Breast epithelium (tissue), 4 donors: ENCODE results near the gene RYR1. TPM values are rescaled to one million over a fixed set of nuclear protein-coding genes. Genes with fewer than 3 reads are reported as not detected.
"Not testable (repeated sequence)": the region's sequence is repeated elsewhere in the genome, so short reads cannot be mapped to it uniquely, and the experiment has no call there.

Experiments used
- DNase-seq, 2 donors: peaks; one replicate each; pipeline ENCODE4 v3.0.0-alpha.2; 2019; ENCODE audit warnings: low spot score in 2 of 2
- H3K27ac ChIP-seq, 2 donors: fragments of 200-600 bp; sonication (generic) in 1 of 2; one replicate each; pipeline ENCODE4 v1.5.1; 2016 to 2019; ENCODE audit warnings: mild to moderate bottlenecking in 1 of 2
- H3K27me3 ChIP-seq, 2 donors: fragments of 200-600 bp; sonication (generic) in 1 of 2; one replicate each; pipeline versions ENCODE4 v1.5.1 to v1.6.0; 2017 to 2019; ENCODE audit warnings: control low read depth in 1 of 2, mild to moderate bottlenecking in 1 of 2
- H3K36me3 ChIP-seq: fragments of 200-600 bp; one replicate; pipeline ENCODE4 v1.5.1; 2019
- H3K4me1 ChIP-seq, 2 donors: fragments of 200-600 bp; sonication (generic); one replicate each; pipeline ENCODE4 v1.5.1; 2016 to 2019; ENCODE audit warnings: control low read depth in 1 of 2
- H3K4me3 ChIP-seq, 3 donors: fragments of 200-600 bp; sonication (generic); 1 replicate in 2 of 3; 2 replicates in 1 of 3; pipeline ENCODE4 v1.5.1; 2016 to 2019; ENCODE audit warnings: mild to moderate bottlenecking in 3 of 3, moderate library complexity in 2 of 3
- H3K9me3 ChIP-seq, 2 donors: fragments of 200-600 bp; sonication (generic) in 1 of 2; one replicate each; pipeline ENCODE4 v1.5.1; 2016 to 2019; ENCODE audit warnings: control low read depth in 1 of 2
- CTCF ChIP-seq, 3 donors: fragments of 450-650 bp; IDR thresholded peaks; one replicate each; pipeline ENCODE4 v1.5.1; 2016 to 2017; ENCODE audit warnings: antibody characterized with exemption in 3 of 3, mild to moderate bottlenecking in 3 of 3, moderate library complexity in 3 of 3
- POLR2A ChIP-seq: fragments of 450-650 bp; IDR thresholded peaks from one replicate; pipeline ENCODE4 v1.6.1; 2016; ENCODE audit warnings: antibody characterized with exemption, mild to moderate bottlenecking, moderate library complexity
- POLR2AphosphoS5 ChIP-seq, 3 donors: sonication (generic); formaldehyde crosslinking; IDR thresholded peaks; one replicate each; pipeline ENCODE4 v1.6.1; 2017; ENCODE audit warnings: antibody characterized with exemption in 3 of 3
- intact Hi-C: fragments of 100-400 bp; cut with DNase I; formaldehyde crosslinking; loops from one replicate; pipeline ENCODE4 v1.15.1; 2023; ENCODE audit warnings: low total_unique reads
- total RNA-seq, 3 donors: library from RNA; depleted of rRNA; stranded (reverse); fragments of >200 nt; gene quantifications; one replicate each; pipeline ENCODE4 v1.1.0, GENCODE V29; 2016

RYR1 gene
- total RNA-seq, 3 donors from 2014 or later, result 1.3 to 6.7 (median 3.5) TPM

DNA sequence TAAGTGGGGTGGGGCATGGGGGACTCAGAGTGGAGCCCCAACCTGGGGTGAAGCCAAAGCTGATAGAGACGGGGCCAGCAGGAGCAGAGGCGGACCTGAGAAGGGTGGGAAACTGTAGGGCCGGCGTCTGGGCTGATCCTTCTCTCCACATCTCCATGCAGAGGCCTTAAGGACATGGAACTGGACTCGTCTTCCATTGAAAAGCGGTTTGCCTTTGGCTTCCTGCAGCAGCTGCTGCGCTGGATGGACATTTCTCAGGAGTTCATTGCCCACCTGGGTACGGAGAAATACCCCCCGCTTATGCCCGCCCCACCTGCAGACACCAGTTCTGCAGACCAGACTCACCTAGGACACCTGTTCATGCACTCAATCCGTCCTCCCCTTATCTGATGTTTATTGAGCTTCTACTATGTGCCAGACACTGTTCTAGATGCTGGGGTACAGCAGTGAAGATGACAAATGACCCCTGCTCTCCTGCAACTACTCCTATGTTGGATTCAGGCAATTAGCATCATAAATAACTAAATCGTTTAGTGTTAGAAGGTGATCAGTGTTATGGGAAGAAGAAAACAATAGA is 74.1 kb downstream of the RYR1 start:
- no peaks in the 10 kb centered on the region for H3K4me1 ChIP-seq
- H3K9me3 ChIP-seq, result no peaks in the 10 kb centered on the region
- H3K27me3 ChIP-seq, result no peaks in the 10 kb centered on the region
- no peak for TF ChIP-seq POLR2AphosphoS5 (IDR thresholded peaks at IDR 0.05)
- TF ChIP-seq CTCF (IDR thresholded peaks at IDR 0.05), result no peak
- no peak for TF ChIP-seq POLR2A
- no peak for DNase-seq
- H3K27ac ChIP-seq, result no peak overlapping the region
- intact Hi-C loops, result no loop called here
- H3K36me3 ChIP-seq, result no peaks in the 10 kb centered on the region
- no peak overlapping the region for H3K4me3 ChIP-seq

GRCh38 chr19:38508507-38508906 is 75.0 kb downstream of the RYR1 start:
- Histone ChIP-seq H3K36me3 (no peaks in the 10 kb centered on the region), H3K9me3 (no peaks in the 10 kb centered on the region), H3K27me3 (no peaks in the 10 kb centered on the region), H3K4me3 (no peak overlapping the region), H3K4me1 (no peaks in the 10 kb centered on the region), H3K27ac (no peak overlapping the region)
- intact Hi-C loops, result no loop called here
- TF ChIP-seq CTCF (IDR thresholded peaks at IDR 0.05) (no peak), POLR2A (no peak), POLR2AphosphoS5 (IDR thresholded peaks at IDR 0.05) (no peak)
- DNase-seq, result no peak

DNA sequence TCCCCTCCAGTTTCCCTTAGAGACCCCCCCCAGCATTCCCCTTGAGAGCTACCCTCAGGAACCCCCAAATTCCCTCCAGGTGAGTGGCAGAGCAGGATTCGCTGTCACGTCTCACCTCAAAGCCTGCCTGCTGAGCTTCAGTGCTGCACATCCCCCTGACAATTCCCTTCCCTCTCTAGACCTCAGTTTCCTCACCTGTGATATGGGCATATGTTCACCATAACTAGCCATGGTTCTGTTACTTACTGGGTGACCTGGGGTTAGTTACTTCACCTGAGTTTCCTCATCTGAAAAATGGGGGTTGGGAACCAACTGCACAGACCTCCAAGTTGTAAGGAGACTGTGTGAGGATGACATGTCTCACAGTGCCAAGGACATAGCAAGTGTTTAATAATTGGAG is 75.5 kb downstream of the RYR1 start:
- TF ChIP-seq CTCF (IDR thresholded peaks at IDR 0.05), result no peak
- H3K27ac ChIP-seq, result no peak overlapping the region
- no peaks in the 10 kb centered on the region for H3K36me3 ChIP-seq
- H3K27me3 ChIP-seq, result no peaks in the 10 kb centered on the region
- H3K4me1 ChIP-seq, result no peaks in the 10 kb centered on the region
- H3K9me3 ChIP-seq, result no peaks in the 10 kb centered on the region
- intact Hi-C loops, result no loop called here
- H3K4me3 ChIP-seq, result no peak overlapping the region
- no peak for DNase-seq

DNA sequence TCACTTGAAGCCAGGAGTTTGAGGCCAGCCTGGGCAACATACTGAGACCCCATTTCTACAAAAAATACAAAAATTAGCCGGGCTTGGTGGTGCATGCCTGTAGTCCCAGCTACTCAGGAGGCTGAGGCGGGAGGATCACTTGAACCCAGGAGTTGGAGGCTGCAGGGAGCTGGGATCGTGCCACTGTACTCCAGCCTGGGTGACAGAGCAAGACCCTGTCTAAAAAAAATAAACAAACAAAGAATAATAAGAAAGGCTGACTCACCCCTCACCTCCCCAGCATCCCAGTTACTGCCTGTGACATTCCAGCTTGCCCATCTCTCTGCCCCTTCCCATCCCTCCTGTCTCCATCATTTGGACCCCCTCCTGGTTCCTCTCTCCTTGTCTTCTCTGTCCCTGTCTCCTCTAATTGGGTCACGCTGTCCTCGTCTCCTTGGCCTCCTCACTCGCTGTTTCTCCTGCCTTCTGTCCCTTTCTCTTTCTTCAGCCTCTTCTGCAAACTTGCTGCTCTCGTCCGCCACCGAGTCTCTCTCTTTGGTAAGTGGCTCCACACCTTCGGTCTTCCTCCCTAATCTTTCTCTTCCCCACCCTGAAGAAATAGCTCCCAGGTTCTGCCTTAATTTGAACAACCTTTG is 77.7 kb downstream of the RYR1 start:
- no peak overlapping the region for H3K27ac ChIP-seq
- TF ChIP-seq POLR2A (no peak), POLR2AphosphoS5 (IDR thresholded peaks at IDR 0.05) (no peak), CTCF (IDR thresholded peaks at IDR 0.05) (no peak)
- peaks cover 0 to 4% of the 10 kb centered on the region in 2 donors for H3K27me3 ChIP-seq
- no peak for DNase-seq
- no peaks in the 10 kb centered on the region for H3K4me1 ChIP-seq
- H3K9me3 ChIP-seq, result no peaks in the 10 kb centered on the region
- intact Hi-C loops, result no loop called here
- no peaks in the 10 kb centered on the region for H3K36me3 ChIP-seq
- H3K4me3 ChIP-seq, result no peak overlapping the region

- DNase-seq, result no peak
- intact Hi-C loops, result no loop called here
- H3K9me3 ChIP-seq, result no peaks in the 10 kb centered on the region
- no peaks in the 10 kb centered on the region for H3K4me1 ChIP-seq
- no peak overlapping the region for H3K4me3 ChIP-seq
- no peak overlapping the region for H3K27ac ChIP-seq
- no peaks in the 10 kb centered on the region for H3K36me3 ChIP-seq
- no peak for TF ChIP-seq CTCF (IDR thresholded peaks at IDR 0.05)
- no peak for TF ChIP-seq POLR2A
- peaks cover 0 to 4% of the 10 kb centered on the region in 2 donors for H3K27me3 ChIP-seq
Observed at GRCh38 chr19:38512277-38512676, 78.8 kb downstream of the RYR1 start.

DNA sequence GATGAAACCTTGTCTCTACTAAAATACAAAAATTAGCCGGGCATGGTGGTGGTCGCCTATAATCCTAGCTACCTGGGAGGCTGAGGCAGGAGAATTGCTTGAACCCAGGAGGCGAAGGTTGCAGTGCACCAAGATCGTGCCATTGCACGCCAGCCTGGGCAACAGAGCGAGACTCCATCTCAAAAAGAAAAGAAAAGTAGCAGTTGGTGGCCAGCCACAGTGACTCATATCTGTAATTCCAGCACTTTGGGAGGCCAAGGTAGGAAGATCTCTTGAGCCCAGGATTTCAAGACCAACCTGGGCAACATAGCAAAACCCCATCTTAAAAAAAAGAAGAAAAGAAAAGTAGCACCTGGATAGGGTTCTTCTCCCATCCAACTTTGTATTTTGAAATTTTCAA is 79.7 kb downstream of the RYR1 start:
- intact Hi-C loops, H3K36me3 ChIP-seq, H3K9me3 ChIP-seq, H3K4me3 ChIP-seq, DNase-seq, H3K4me1 ChIP-seq, H3K27me3 ChIP-seq, H3K27ac ChIP-seq: not testable (repeated sequence)
